Parathyroid adenoma (tissue), 2 donors: ENCODE measurements around the gene MORN3.

Source experiments
- H2AFZ ChIP-seq: fragments of 300-600 bp; sonication (generic); one replicate; pipeline ENCODE4 v1.7.0; 2017; ENCODE audit warnings: antibody characterized with exemption, mild to moderate bottlenecking
- H3K27ac ChIP-seq: fragments of 300-600 bp; sonication (generic); one replicate; pipeline ENCODE4 v1.7.0; 2017
- H3K27me3 ChIP-seq: fragments of 300-600 bp; sonication (generic); one replicate; pipeline ENCODE4 v1.7.0; 2017; ENCODE audit warnings: low read length; ENCODE audit not compliant: control insufficient read depth, insufficient read depth
- H3K36me3 ChIP-seq: fragments of 300-600 bp; sonication (generic); one replicate; pipeline ENCODE4 v1.7.0; 2017; ENCODE audit warnings: low read length; ENCODE audit not compliant: control insufficient read depth, insufficient read depth
- H3K4me1 ChIP-seq: fragments of 300-600 bp; sonication (generic); one replicate; pipeline ENCODE4 v1.7.0; 2017; ENCODE audit warnings: control low read depth
- H3K4me2 ChIP-seq: fragments of 300-600 bp; sonication (generic); one replicate; pipeline ENCODE4 v1.7.0; 2017; ENCODE audit warnings: low read length
- H3K4me3 ChIP-seq: fragments of 300-600 bp; sonication (generic); one replicate; pipeline ENCODE4 v1.7.0; 2017; ENCODE audit warnings: low read depth, low read length
- H3K79me2 ChIP-seq: fragments of 300-600 bp; sonication (generic); one replicate; pipeline ENCODE4 v1.7.0; 2017; ENCODE audit warnings: control low read depth
- H3K9ac ChIP-seq: fragments of 300-600 bp; sonication (generic); one replicate; pipeline ENCODE4 v1.7.0; 2017; ENCODE audit warnings: mild to moderate bottlenecking
- H3K9me3 ChIP-seq: fragments of 300-600 bp; sonication (generic); one replicate; pipeline ENCODE4 v1.7.0; 2017; ENCODE audit warnings: low read length; ENCODE audit not compliant: control insufficient read depth
- TF ChIP-seq, protein P1 (sequence below): fragments of 300-600 bp; sonication (generic); IDR thresholded peaks from one replicate; pipeline ENCODE4 v1.7.0; 2017; ENCODE audit warnings: antibody characterized with exemption, mild to moderate bottlenecking
- donor health status: primary hyperparathyroidism.

MORN3 gene

DNA sequence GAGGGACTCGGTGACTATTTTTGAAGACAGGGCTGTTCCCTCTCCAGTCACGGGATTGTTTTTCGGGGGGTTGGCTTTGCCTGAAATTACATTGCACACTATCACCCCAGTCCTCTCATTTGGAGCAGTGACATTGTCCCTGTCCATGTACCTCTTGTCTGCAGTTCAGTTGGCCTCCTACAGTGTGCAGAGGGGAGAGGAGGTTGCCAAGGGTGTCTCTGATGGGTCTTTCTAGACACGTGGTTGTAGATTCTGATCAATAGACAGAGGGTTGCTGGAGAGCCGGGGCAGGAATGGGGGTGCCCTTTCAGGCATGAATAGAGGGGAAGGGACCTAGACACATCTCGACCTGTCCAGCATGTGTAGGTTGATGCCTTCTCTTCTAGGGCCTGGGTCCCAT, 44.3 kb upstream of the MORN3 start:
- TF ChIP-seq, protein P1, sequence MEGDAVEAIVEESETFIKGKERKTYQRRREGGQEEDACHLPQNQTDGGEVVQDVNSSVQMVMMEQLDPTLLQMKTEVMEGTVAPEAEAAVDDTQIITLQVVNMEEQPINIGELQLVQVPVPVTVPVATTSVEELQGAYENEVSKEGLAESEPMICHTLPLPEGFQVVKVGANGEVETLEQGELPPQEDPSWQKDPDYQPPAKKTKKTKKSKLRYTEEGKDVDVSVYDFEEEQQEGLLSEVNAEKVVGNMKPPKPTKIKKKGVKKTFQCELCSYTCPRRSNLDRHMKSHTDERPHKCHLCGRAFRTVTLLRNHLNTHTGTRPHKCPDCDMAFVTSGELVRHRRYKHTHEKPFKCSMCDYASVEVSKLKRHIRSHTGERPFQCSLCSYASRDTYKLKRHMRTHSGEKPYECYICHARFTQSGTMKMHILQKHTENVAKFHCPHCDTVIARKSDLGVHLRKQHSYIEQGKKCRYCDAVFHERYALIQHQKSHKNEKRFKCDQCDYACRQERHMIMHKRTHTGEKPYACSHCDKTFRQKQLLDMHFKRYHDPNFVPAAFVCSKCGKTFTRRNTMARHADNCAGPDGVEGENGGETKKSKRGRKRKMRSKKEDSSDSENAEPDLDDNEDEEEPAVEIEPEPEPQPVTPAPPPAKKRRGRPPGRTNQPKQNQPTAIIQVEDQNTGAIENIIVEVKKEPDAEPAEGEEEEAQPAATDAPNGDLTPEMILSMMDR, result no peak
- peak overlapping the region; percentile 67 for H3K4me3 ChIP-seq
- H3K4me1 ChIP-seq, result peaks cover 18% of the 10 kb centered on the region
- no peaks in the 10 kb centered on the region for H3K9me3 ChIP-seq
- H3K79me2 ChIP-seq, result peaks cover 8% of the 10 kb centered on the region
- H3K36me3 ChIP-seq, result no peaks in the 10 kb centered on the region
- H3K9ac ChIP-seq, result no peak overlapping the region
- no peaks in the 10 kb centered on the region for H3K27me3 ChIP-seq
- no peak overlapping the region for H2AFZ ChIP-seq
- H3K4me2 ChIP-seq, result peak overlapping the region; percentile 89
- H3K27ac ChIP-seq, result peak overlapping the region; percentile 24

DNA sequence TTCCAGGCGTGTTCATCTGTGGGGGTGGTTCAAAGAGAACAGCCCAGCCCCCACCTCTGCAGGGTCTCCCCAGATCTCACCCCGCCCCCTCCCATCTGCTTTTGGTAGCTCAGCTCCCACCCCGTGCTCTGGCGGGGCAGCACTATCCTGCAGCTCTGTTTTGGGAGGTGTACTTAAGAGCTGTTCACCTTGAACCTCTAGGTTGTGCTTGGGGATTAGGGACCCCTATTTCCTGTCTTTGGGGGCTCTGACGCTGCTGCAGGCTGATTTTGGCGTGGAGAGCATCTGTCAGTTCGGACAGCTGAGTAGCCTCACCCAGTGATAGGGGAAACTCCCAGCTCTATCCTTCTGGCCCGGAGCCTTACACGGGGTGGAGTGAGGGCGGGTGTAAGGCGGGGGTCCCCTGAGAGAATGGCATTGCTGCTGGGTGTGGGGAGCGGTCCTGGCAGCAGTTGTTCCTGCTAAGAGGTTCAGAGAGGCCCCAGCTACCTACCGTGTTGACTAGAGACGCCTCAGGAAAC, 43.9 kb upstream of the MORN3 start:
- Histone ChIP-seq H3K4me1 (peaks cover 18% of the 10 kb centered on the region), H3K9ac (no peak overlapping the region), H2AFZ (peak overlapping the region; percentile 90), H3K4me3 (peak overlapping the region; percentile 67), H3K27ac (peak overlapping the region; percentile 24), H3K79me2 (peaks cover 5% of the 10 kb centered on the region), H3K36me3 (no peaks in the 10 kb centered on the region), H3K4me2 (peak overlapping the region; percentile 89), H3K27me3 (no peaks in the 10 kb centered on the region), H3K9me3 (no peaks in the 10 kb centered on the region)
- TF ChIP-seq, protein P1, result no peak

DNA sequence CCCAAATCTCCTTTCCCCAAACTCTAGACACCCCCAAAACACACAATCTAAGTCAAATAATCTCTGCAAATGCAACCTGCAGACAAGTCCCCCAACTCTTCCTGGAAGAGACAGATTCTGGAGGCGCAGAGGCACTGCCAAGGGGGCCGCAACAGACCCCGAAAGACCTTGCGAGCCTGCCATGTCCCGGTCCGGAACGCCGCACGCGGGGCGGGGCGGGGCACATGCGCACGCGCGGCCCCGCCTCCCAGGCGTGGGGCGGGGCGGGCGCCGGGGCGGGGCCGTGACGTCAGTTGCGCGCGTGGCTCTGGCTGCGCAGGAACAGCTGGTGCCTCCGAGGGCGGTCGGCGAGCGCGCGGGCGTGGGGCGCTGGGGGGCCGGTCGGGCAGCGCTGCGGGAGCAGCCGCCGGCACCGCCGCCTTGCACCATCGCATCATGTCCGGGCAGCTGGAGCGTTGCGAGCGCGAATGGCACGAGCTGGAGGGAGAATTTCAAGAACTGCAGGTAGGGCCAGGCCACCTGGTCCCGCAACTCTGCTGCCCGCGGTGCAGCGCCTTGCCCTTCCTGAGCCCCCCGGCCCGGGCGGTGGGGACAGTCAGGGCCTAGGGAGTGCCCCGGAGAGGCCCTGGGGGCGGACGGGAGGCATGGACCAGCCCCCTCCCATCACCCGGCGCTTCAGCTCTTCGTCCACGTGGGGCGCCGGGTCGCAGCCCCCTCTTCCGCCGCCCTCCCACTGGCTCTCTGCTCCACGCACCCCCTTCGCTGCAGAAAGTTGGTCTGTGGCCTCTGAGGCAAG, 43.2 kb upstream of the MORN3 start, which contains the start of gene TMEM120B:
TMEM120B (plus strand) TSS at position 292 of the 796 bp plus-strand sequence; CDS start at position 436, 144 bp downstream.
- Histone ChIP-seq H3K9me3 (no peaks in the 10 kb centered on the region), H3K9ac (peak within 1 kb of the TSS; percentile 37), H3K36me3 (no peaks in the 10 kb centered on the region), H3K79me2 (peaks cover 5% of the 10 kb centered on the region), H3K4me2 (peak within 1 kb of the TSS; percentile 89), H3K4me1 (peaks cover 18% of the 10 kb centered on the region), H3K27me3 (no peaks in the 10 kb centered on the region), H2AFZ (peak within 1 kb of the TSS; percentile 95), H3K4me3 (peak within 1 kb of the TSS; percentile 95), H3K27ac (peak within 1 kb of the TSS; percentile 39)
- TF ChIP-seq, protein P1, result no peak

DNA sequence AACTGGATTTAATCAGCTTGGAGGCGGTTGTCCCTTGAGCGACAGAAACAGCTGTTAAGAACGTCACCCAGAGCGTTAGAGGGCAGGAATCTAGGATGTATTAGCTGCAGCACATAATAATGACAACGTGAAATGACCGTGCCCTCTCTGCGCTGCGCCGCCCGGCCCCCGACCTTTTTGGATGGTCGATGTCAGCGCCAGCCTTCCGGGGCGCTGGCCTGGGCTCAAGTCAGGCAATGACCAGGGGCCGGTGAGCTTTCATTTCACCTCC, 42.7 kb upstream of the MORN3 start:
- no peaks in the 10 kb centered on the region for H3K27me3 ChIP-seq
- H3K27ac ChIP-seq, result peak overlapping the region; percentile 39
- peak overlapping the region; percentile 95 for H3K4me3 ChIP-seq
- H2AFZ ChIP-seq, result peak overlapping the region; percentile 95
- H3K4me1 ChIP-seq, result peaks cover 15% of the 10 kb centered on the region
- H3K79me2 ChIP-seq, result peaks cover 5% of the 10 kb centered on the region
- H3K4me2 ChIP-seq, result peak overlapping the region; percentile 64
- TF ChIP-seq, protein P1, result no peak
- no peaks in the 10 kb centered on the region for H3K9me3 ChIP-seq
- no peak overlapping the region for H3K9ac ChIP-seq
- H3K36me3 ChIP-seq, result no peaks in the 10 kb centered on the region
